Lower lobe of right lung (tissue), 2 donors: ENCODE data around the gene ZFYVE1. TPM values are rescaled to one million over a fixed set of nuclear protein-coding genes. Genes with fewer than 3 reads are reported as not detected.
A peak's percentile ranks its signal among the peaks of the same experiment; 100 is the strongest.
"Not testable (repeated sequence)": the region's sequence is repeated elsewhere in the genome, so short reads cannot be mapped to it uniquely, and the experiment has no call there.

ENCODE experiments used
- ATAC-seq, 2 donors: fragments of 200-7000 bp; cut with Tn5 transposase; one replicate each; pipeline ENCODE4 v1.9.1; 2020 to 2022; ENCODE audit warnings: mild to moderate bottlenecking in 2 of 2, moderate library complexity in 2 of 2
- DNase-seq: peaks from one replicate; pipeline ENCODE4 v3.0.0-alpha.2; 2020
- H3K27ac ChIP-seq: fragments of 200-600 bp; one replicate; pipeline ENCODE4 v1.8.0; 2022
- H3K27me3 ChIP-seq: fragments of 200-600 bp; one replicate; pipeline ENCODE4 v1.8.0; 2022; ENCODE audit warnings: low read depth
- H3K36me3 ChIP-seq: fragments of 200-600 bp; one replicate; pipeline ENCODE4 v1.8.0; 2022; ENCODE audit warnings: mild to moderate bottlenecking
- H3K4me1 ChIP-seq: fragments of 200-600 bp; one replicate; pipeline ENCODE4 v1.8.0; 2022
- H3K4me3 ChIP-seq: fragments of 200-600 bp; one replicate; pipeline ENCODE4 v1.8.0; 2022; ENCODE audit warnings: mild to moderate bottlenecking
- H3K9me3 ChIP-seq: fragments of 200-600 bp; one replicate; pipeline ENCODE4 v1.8.0; 2022
- intact Hi-C: fragments of 100-400 bp; cut with DNase I; formaldehyde crosslinking; loops from one replicate; pipeline ENCODE4 v1.11.0; 2022
- total RNA-seq: library from RNA; stranded (reverse); fragmentation: NEBNext Ultra II Directional; extraction: Animal tissue kit (Norgen Biotek cat#: 25700); gene quantifications from one replicate; pipeline ENCODE4 v1.2.1, GENCODE V29; 2021
- TF ChIP-seq, protein P1 (sequence below): fragments of 200-600 bp; IDR thresholded peaks from one replicate; pipeline ENCODE4 v1.8.0; 2022; ENCODE audit warnings: antibody characterized with exemption, mild to moderate bottlenecking
- donor health status: DM: no; HTN: yes; CAD: no; lungs with severe emphysema.

ZFYVE1 gene
- total RNA-seq, 1 donor from 2014 or later: 20.1 TPM

DNA sequence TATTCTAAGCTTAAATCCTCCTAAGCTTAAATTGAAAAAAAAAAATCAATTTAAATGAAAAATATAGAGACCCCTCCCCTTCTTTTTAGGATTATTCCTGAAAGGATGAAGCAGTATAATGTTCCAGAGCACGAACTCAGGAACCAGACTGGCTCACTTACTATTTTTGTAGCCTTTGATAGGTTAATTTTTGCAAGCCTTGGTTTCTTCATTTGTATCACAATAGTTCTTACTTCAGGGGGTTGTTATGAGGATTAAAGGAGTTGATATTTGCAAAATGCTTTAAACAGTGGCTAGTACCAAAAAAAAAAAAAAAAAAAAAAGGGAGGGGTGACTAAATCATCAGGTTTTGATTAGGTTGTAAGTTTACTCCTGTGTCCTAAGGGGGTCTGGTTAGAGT lies 28.3 kb upstream of the ZFYVE1 start:
- Histone ChIP-seq H3K4me1 (peaks cover 16% of the 10 kb centered on the region), H3K4me3 (no peak overlapping the region), H3K27me3 (no peaks in the 10 kb centered on the region), H3K9me3 (no peaks in the 10 kb centered on the region), H3K36me3 (no peaks in the 10 kb centered on the region), H3K27ac (no peak overlapping the region)
- ATAC-seq: no peak
- TF ChIP-seq, protein P1, sequence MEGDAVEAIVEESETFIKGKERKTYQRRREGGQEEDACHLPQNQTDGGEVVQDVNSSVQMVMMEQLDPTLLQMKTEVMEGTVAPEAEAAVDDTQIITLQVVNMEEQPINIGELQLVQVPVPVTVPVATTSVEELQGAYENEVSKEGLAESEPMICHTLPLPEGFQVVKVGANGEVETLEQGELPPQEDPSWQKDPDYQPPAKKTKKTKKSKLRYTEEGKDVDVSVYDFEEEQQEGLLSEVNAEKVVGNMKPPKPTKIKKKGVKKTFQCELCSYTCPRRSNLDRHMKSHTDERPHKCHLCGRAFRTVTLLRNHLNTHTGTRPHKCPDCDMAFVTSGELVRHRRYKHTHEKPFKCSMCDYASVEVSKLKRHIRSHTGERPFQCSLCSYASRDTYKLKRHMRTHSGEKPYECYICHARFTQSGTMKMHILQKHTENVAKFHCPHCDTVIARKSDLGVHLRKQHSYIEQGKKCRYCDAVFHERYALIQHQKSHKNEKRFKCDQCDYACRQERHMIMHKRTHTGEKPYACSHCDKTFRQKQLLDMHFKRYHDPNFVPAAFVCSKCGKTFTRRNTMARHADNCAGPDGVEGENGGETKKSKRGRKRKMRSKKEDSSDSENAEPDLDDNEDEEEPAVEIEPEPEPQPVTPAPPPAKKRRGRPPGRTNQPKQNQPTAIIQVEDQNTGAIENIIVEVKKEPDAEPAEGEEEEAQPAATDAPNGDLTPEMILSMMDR: no peak
- intact Hi-C loops: no loop called here
- no peak for DNase-seq

DNA sequence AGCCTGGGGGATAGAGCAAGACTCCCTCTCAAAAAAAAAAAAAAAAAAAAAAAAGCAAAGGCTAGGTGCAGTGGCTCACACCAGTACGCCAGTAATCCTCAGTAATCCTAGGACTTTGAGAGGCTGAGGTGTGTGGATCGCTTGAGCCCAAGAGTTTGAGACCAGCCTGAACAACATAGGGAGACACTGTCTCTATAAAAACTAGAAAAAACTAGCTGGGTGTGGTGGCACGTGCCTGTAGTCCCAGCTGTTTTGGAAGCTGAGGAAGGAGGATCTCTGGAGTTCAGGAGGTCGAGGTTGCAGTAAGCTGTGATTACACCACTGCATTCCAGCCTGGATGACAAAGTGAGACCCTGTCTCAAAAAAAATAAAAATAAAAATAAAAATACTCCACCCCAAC lies 22.5 kb upstream of the ZFYVE1 start:
- H3K4me1 ChIP-seq: no peaks in the 10 kb centered on the region
- intact Hi-C loops: no loop called here
- no peaks in the 10 kb centered on the region for H3K36me3 ChIP-seq
- no peaks in the 10 kb centered on the region for H3K9me3 ChIP-seq
- no peak for ATAC-seq
- H3K27ac ChIP-seq: no peak overlapping the region
- H3K27me3 ChIP-seq: no peaks in the 10 kb centered on the region
- no peak overlapping the region for H3K4me3 ChIP-seq
- TF ChIP-seq, protein P1: no peak
- DNase-seq: no peak

DNA sequence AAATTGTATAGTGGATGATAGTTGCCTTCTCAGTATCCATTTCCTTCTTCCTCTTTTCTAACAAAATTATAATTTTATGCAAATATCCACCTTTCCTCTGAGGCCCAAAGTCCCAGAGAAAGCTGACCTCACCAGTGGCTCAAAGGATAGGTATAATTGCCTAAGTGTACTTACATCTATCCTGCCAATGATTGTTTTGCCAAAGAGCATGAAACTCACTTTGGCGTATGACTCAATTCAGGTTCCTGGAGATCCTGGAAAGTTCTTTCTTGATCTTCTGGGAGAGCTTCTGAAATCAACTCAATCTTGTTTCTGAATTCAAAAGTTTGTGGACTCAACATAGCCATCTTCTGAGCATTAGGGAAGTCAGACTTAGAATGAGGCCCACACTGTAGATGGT lies 20.9 kb upstream of the ZFYVE1 start:
- ATAC-seq: no peak
- Histone ChIP-seq H3K4me1 (no peaks in the 10 kb centered on the region), H3K4me3 (no peak overlapping the region), H3K27me3 (no peaks in the 10 kb centered on the region), H3K36me3 (no peaks in the 10 kb centered on the region), H3K9me3 (no peaks in the 10 kb centered on the region), H3K27ac (no peak overlapping the region)
- intact Hi-C loops: no loop called here
- no peak for DNase-seq
- TF ChIP-seq, protein P1: no peak

DNA sequence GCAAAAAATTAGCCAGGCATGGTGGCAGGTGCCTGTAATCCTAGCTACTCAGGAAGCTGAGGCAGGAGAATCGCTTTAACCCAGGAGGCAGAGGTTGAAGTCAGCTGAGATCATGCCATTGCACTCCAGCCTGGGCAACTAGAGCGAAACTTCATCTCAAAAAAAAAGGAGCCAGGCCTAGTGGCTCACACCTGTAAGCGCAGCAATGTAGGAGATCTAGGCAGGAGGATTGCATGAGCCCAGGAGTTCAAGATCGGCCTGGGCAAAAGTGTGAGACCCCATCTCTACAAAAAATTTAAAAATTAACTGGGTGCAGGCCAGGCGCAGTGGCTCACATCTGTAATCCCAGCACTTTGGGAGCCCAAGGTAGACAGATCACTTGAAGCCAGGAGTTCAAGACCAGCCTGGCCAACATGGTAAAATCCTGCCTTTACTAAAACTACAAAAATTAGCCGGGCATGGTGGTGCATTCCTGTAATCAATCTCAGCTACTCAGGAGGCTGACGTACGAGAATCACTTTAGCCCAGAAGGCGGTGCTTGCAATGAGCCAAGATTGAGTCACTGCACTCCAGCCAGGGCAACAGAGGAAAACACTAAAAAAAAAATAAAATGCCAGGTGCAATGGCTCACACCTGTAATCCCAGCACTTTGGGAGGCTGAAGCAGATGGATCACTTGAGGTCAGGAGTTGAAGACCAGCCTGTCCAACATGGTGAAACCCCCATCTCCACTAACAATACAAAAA lies 10.0 kb upstream of the ZFYVE1 start:
- ATAC-seq, H3K27ac ChIP-seq, H3K4me1 ChIP-seq, H3K4me3 ChIP-seq, H3K27me3 ChIP-seq, DNase-seq, H3K36me3 ChIP-seq, H3K9me3 ChIP-seq, intact Hi-C loops: not testable (repeated sequence)

DNA sequence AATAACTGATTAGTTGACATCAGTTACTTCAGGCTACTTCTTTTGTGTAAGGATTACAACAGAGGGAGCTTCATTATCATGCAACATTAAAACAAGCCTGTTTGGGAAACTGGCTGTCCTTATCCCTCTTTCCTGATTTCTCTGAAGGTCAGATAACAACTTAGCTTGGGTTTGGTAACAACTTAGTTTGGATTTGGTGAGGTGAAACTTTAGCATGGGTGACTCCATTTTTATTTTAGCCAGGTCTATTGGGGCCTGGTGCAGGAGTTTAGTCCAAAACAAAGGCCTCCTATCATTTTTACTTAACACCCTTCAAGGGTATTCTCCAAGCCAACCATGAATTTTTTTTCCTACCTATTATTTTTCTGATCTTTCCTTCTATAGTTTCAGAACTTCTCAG lies 1.1 kb upstream of the ZFYVE1 start:
- peaks cover 15% of the 10 kb centered on the region for H3K4me1 ChIP-seq
- ATAC-seq: no peak
- no peaks in the 10 kb centered on the region for H3K9me3 ChIP-seq
- no peak overlapping the region for H3K27ac ChIP-seq
- TF ChIP-seq, protein P1: no peak
- no peak overlapping the region for H3K4me3 ChIP-seq
- H3K36me3 ChIP-seq: peaks cover 13% of the 10 kb centered on the region
- DNase-seq: no peak
- intact Hi-C loops: no loop called here
- H3K27me3 ChIP-seq: no peaks in the 10 kb centered on the region

DNA sequence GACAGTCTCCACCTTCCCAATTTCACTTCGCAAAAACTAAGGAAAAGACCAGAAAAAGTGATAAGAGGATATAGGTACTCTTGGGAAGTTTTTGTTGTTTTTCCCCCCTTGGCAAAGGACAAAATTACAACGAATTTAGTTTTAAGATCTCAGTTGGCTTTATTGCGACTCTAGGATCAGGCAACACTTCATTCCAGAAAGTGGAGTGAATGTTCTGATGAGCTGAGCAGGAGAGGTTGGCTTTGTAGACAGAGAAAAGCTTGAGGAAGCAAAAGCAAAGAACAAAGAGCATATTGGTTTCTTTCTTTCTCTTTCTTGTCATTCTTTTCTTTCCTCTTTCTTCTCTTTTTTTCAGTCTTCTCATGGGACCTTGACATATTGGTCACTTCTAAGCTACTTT lies 640 bp upstream of the ZFYVE1 start:
- Histone ChIP-seq H3K4me1 (peaks cover 18% of the 10 kb centered on the region), H3K27me3 (no peaks in the 10 kb centered on the region), H3K4me3 (peak overlapping the region; percentile 88), H3K9me3 (no peaks in the 10 kb centered on the region), H3K27ac (no peak overlapping the region), H3K36me3 (peaks cover 17% of the 10 kb centered on the region)
- TF ChIP-seq, protein P1: no peak
- ATAC-seq: no peak
- intact Hi-C loops: no loop called here
- no peak for DNase-seq
